Measurements from ENCODE around the gene BCO1.

BCO1 gene

GRCh38 chr16:81277541-81278080, 39.1 kb downstream of the BCO1 start:
- no peak for DNase-seq

- no peak for DNase-seq
These were observed 40.0 kb downstream of the BCO1 start for GRCh38 chr16:81278526-81278925.

- DNase-seq = peak in 1 of 2 donors; percentile 45
These were observed 40.9 kb downstream of the BCO1 start for GRCh38 chr16:81279392-81279791.

GRCh38 chr16:81280393-81280792, 41.9 kb downstream of the BCO1 start:
- no peak for DNase-seq

GRCh38 chr16:81283044-81283443, 44.6 kb downstream of the BCO1 start:
- no peak for DNase-seq

GRCh38 chr16:81284995-81285600, 46.6 kb downstream of the BCO1 start:
- no peak for DNase-seq

GRCh38 chr16:81286190-81286589, 47.7 kb downstream of the BCO1 start:
- DNase-seq = no peak

- no peak for DNase-seq
These were observed 52.6 kb downstream of the BCO1 start for GRCh38 chr16:81291117-81291516.

GRCh38 chr16:81292936-81293335, 54.4 kb downstream of the BCO1 start:
- DNase-seq = no peak

GRCh38 chr16:81293909-81294802, 55.7 kb downstream of the BCO1 start:
- no peak for DNase-seq

- no peak for DNase-seq
These were observed 58.1 kb downstream of the BCO1 start for GRCh38 chr16:81296631-81297030.

GRCh38 chr16:81307770-81308169, 69.3 kb downstream of the BCO1 start:
- DNase-seq = no peak

- no peak for DNase-seq
These were observed 71.7 kb downstream of the BCO1 start for GRCh38 chr16:81310045-81310644.

- DNase-seq = no peak
These were observed 73.3 kb downstream of the BCO1 start for GRCh38 chr16:81311762-81312161.

- DNase-seq = no peak
These were observed 75.5 kb downstream of the BCO1 start for GRCh38 chr16:81313701-81314602.

- DNase-seq = peak; percentile 76 to 96
These were observed 76.2 kb downstream of the BCO1 start, which contains the start of gene GAN for GRCh38 chr16:81314603-81315270. Gene GAN, plus strand, starts transcription at chr16:81314962. Its CDS starts 152 bp downstream, at chr16:81315114.

GRCh38 chr16:81315271-81316175, 77.0 kb downstream of the BCO1 start:
- DNase-seq = peak; percentile 6 to 30

- no peak for DNase-seq
These were observed 77.6 kb downstream of the BCO1 start for GRCh38 chr16:81316176-81316496.

- no peak for DNase-seq
These were observed 80.2 kb downstream of the BCO1 start for GRCh38 chr16:81318711-81319110.

- no peak for DNase-seq
These were observed 80.9 kb downstream of the BCO1 start for GRCh38 chr16:81319221-81319912.

Data from bone marrow (tissue), 2 donors.